Activated CD8-positive, alpha-beta memory T cell treated with anti-CD3 and anti-CD28 coated beads, Interleukin-2, amount 10 ng/mL, durations not matched to agents 7 days and 5 days (primary cell): ENCODE measurements around the gene ANAPC5. TPM values are rescaled to one million over a fixed set of nuclear protein-coding genes. Genes with fewer than 3 reads are reported as not detected.
A peak's percentile ranks its signal among the peaks of the same experiment; 100 is the strongest.

Experiments
- ATAC-seq: fragments of 150-1000 bp; cut with Tn5 transposase; one replicate; pipeline ENCODE4 v1.10.0; 2021; ENCODE audit warnings: moderate library complexity
- CTCF ChIA-PET: fragments of 350-600 bp; sonication (Branson Sonifier 250); formaldehyde crosslinking; loops from one replicate; lab custom pipeline; 2021; ENCODE audit warnings: antibody characterized with exemption; lab: Charles Lee
- DNase-seq: peaks from one replicate; pipeline ENCODE4 v3.0.0-alpha.2; 2020
- H3K27ac Mint-ChIP-seq: one replicate; pipeline ENCODE4 v1.8.0; 2021; ENCODE audit warnings: mild to moderate bottlenecking, mixed read lengths
- H3K27me3 Mint-ChIP-seq: one replicate; pipeline ENCODE4 v1.8.0; 2021; ENCODE audit warnings: mixed read lengths
- H3K36me3 Mint-ChIP-seq: one replicate; pipeline ENCODE4 v1.8.0; 2021; ENCODE audit warnings: mild to moderate bottlenecking, mixed read lengths
- H3K4me1 Mint-ChIP-seq: one replicate; pipeline ENCODE4 v1.8.0; 2021; ENCODE audit warnings: mixed read lengths
- H3K4me3 Mint-ChIP-seq: one replicate; pipeline ENCODE4 v1.8.0; 2021; ENCODE audit warnings: mild to moderate bottlenecking, moderate library complexity, mixed read lengths
- H3K9me3 Mint-ChIP-seq: one replicate; pipeline ENCODE4 v1.8.0; 2022; ENCODE audit warnings: low read depth, mixed read lengths
- total RNA-seq, 2 experiments: library from RNA; stranded (reverse); gene quantifications; one replicate each; pipeline ENCODE4 v1.2.3, GENCODE V29; 2021

ANAPC5 gene
- total RNA-seq, 2 experiments from 2014 or later: 138 to 157 TPM

DNA sequence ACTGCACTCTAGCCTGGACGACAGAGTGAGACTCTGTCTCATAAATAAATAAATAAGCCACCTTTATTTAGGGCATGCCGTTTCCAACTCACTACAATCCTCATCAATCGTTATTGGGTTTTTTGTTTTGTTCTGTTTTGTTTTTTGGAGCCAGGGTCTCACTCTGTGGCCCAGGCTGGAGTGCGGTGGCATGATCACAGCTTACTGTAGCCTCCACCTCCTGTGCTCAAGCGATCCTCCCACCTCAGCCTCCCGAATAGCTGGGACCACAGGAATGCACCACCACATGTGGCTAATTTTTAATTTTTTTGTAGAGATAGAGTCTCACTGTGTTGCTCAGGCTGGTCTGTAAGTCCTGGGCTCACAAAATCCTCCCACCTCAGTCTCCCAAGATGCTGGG lies 3.6 kb upstream of the ANAPC5 start:
- ATAC-seq: no peak
- Mint-ChIP-seq H3K9me3 (no peaks in the 10 kb centered on the region), H3K4me3 (no peak overlapping the region), H3K4me1 (peaks cover 18% of the 10 kb centered on the region), H3K27me3 (peaks cover 9% of the 10 kb centered on the region), H3K36me3 (peaks cover 6% of the 10 kb centered on the region), H3K27ac (no peak overlapping the region)
- CTCF ChIA-PET: interaction anchor here (0.8 to 1.9 kb wide), 4 partner anchors 9 to 87 kb away, joined by 3 to 4 read pairs (median 4); no protein-coding TSS in a partner anchor
- no peak for DNase-seq

DNA sequence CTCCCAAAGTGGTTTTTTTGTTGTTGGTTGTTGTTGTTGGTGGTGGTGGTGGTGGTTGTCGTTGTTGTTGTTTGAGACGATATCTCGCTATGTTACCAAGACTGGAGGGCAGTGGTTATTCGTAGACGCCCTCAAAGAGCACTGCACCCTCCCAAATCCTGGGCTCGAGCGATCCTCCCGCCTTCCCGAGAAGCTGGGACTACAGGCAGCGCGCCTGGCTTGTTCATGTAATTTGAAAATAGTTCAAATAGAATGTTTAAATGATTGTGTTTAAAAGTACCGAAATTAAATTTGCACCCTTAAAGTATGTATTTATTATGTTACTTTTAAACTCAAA lies 439 bp upstream of the ANAPC5 start:
- peaks cover 9% of the 10 kb centered on the region for H3K36me3 Mint-ChIP-seq
- CTCF ChIA-PET: interaction anchor here (0.6 to 2.5 kb wide), 2 partner anchors 48 to 191 kb away, joined by 3 to 11 read pairs; partner anchors contain the start of gene RNF34
- ATAC-seq (peak; percentile 14), DNase-seq (no peak)
- H3K4me3 Mint-ChIP-seq: peak overlapping the region; percentile 93
- peak overlapping the region; percentile 99 for H3K27ac Mint-ChIP-seq
- H3K9me3 Mint-ChIP-seq: no peaks in the 10 kb centered on the region
- peaks cover 36% of the 10 kb centered on the region for H3K4me1 Mint-ChIP-seq
- peaks cover 6% of the 10 kb centered on the region for H3K27me3 Mint-ChIP-seq

DNA sequence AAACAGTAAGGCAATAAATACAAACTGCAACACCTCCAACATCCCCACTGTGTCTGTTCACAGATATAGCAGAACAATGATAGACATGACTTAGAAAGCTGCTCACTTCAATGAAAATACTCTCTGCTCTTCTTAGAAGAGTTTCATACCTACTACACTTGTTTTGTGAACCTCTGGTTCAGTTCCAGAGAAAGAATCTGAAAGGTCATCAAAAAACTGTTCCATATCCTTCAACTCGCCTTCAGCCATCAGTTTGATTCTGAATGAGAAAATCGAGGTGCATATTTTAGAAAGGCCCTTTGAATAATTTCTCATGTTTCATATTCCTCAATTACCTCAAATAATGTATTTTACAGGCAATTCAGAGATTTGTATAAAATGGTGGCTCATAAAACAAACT lies 5.5 kb downstream of the ANAPC5 start:
- CTCF ChIA-PET: interaction anchor here (1.2 to 2.6 kb wide), 3 partner anchors 12 to 96 kb away, joined by 3 to 15 read pairs (median 4); no protein-coding TSS in a partner anchor
- H3K4me3 Mint-ChIP-seq: no peak overlapping the region

DNA sequence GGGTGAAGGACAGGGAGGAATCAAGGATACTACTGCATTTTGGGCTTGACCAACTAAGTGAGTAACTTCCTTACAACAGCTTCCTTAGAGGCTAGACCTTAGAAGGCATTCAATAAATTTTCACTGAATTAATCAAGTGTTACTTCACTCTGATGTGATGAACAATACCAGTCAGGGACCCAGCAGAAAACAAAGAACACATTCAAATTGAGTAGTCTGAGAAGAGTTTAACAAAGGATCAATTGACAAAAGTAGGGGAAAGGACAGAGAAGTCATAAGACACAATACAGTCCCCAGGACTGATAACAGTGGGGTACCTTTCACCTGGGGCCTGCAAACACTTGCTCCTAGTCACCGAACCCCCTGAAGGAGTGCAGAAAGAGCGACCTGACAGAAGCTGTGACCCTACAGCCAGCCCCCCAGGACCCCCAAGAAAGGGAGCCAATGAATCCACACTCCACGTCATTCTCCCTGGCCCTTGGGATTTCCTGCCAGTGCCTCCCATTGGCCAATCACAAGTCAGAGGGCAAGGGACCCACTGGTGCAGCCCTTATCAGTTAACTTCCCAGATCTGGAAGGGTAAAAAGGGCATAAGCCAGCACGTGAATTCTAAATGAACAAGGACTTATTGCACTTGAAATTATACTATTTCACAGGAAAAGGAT lies 6.9 kb downstream of the ANAPC5 start:
- peaks cover 42% of the 10 kb centered on the region for H3K36me3 Mint-ChIP-seq
- no peak for DNase-seq
- no peak for ATAC-seq
- H3K4me1 Mint-ChIP-seq: peaks cover 31% of the 10 kb centered on the region
- peak overlapping the region; percentile 1 for H3K27ac Mint-ChIP-seq
- CTCF ChIA-PET: interaction anchor here (1.0 to 2.6 kb wide), 3 partner anchors 10 to 98 kb away, joined by 3 to 15 read pairs (median 4); partner anchors contain the start of gene RNF34
- H3K27me3 Mint-ChIP-seq: no peaks in the 10 kb centered on the region
- H3K9me3 Mint-ChIP-seq: no peaks in the 10 kb centered on the region
- no peak overlapping the region for H3K4me3 Mint-ChIP-seq

More for the DNA sequence above, 5.5 kb downstream of the ANAPC5 start:
- peaks cover 36% of the 10 kb centered on the region for H3K36me3 Mint-ChIP-seq
- peak overlapping the region; percentile 20 for H3K27ac Mint-ChIP-seq
- ATAC-seq: no peak
- no peaks in the 10 kb centered on the region for H3K9me3 Mint-ChIP-seq
- peaks cover 41% of the 10 kb centered on the region for H3K4me1 Mint-ChIP-seq
- DNase-seq: no peak
- no peaks in the 10 kb centered on the region for H3K27me3 Mint-ChIP-seq

DNA sequence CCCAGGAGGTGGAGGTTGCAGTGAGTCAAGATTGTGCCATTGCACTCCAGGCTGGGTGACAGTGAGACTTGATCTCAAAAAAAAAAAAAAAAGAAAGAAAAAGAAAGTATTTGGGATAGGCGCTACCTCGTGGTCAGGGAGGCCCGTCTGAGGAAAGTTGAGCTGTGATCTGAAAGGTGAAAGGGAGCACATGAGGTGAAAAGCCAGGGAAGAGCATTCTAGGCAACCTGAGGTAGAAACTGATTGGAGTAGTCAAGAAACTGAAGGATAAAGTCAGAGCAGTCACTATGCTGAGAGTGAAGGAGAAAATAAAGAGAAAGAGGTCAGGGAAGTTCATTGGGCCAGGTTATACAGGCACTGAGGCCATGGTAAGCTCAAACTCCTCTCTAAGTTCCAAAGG lies 7.7 kb downstream of the ANAPC5 start:
- Mint-ChIP-seq H3K27me3 (no peaks in the 10 kb centered on the region), H3K4me3 (no peak overlapping the region), H3K36me3 (peaks cover 47% of the 10 kb centered on the region), H3K27ac (no peak overlapping the region), H3K4me1 (peaks cover 27% of the 10 kb centered on the region), H3K9me3 (no peaks in the 10 kb centered on the region)
- DNase-seq (no peak), ATAC-seq (no peak)
- CTCF ChIA-PET: interaction anchor here (1.0 to 2.6 kb wide), 2 partner anchors 9 to 56 kb away, joined by 3 to 15 read pairs; partner anchors contain the start of gene RNF34

DNA sequence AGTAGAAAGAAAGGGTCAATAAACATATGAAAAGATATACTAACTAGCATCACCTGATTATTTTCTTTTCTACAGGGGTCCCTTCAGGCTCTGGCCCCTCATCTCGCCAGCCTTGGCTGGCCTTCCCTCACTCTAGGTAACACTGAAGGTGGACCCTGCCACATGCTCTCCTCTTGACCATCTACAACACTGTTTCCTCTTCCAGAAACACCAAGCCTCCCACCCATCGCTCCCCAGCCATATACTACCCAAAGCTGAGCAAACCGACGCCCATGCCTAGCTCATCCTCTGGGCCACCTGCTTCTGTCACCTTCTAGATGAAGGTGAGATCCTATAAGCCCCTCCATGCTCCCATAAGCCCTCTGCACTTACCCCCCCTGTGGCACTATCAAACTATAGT lies 14.8 kb downstream of the ANAPC5 start:
- no peak overlapping the region for H3K4me3 Mint-ChIP-seq
- DNase-seq (no peak), ATAC-seq (no peak)
- H3K4me1 Mint-ChIP-seq: peaks cover 3% of the 10 kb centered on the region
- H3K9me3 Mint-ChIP-seq: no peaks in the 10 kb centered on the region
- no peaks in the 10 kb centered on the region for H3K27me3 Mint-ChIP-seq
- CTCF ChIA-PET: interaction anchor here (1.2 to 5.0 kb wide), 2 partner anchors 41 to 105 kb away, joined by 4 to 41 read pairs; partner anchors contain the start of gene CAMKK2
- H3K36me3 Mint-ChIP-seq: peaks cover 49% of the 10 kb centered on the region
- no peak overlapping the region for H3K27ac Mint-ChIP-seq

DNA sequence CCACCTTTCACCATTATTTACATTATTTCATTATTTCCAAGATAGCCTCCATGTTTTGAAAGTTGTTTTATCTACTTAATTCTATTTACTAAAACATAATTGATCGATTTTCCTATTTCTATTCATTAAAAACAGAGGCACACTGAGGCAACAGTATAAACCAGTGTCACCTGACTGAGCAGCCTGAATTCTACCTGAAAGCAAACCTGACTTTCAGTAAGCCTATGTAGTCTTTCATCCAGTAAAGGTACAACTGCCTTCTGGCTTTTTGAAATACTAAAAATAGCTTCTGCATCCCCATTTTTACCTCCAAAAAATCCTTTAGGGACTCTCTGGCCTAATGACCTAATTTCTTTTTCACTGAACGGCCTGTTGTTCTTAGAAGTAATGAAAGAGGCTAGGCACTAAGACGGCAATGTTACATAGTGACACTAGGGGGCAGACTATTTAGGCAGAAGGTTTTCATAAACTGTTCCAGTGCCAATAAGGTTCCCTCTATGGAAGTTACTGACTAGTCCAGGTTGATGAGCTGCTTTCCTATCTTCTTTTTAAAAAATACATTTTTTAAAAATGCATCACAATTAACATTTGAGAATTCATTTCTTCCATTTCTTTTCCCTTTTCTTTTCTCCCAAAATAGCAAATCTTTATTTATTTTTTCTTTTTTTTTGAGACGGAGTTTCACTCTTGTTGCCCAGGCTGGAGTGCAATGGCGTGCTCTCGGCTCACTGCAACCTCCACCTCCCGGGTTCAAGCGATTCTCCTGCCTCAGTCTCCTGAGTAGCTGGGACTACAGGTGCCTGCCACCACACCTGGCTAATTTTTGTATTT lies 17.5 kb downstream of the ANAPC5 start:
- CTCF ChIA-PET: interaction anchor here (0.6 to 5.0 kb wide), 33 partner anchors 9 to 342 kb away, joined by 3 to 41 read pairs (median 4); partner anchors contain the start of gene RNF34
- ATAC-seq (peak; percentile 78), DNase-seq (no peak)
- no peaks in the 10 kb centered on the region for H3K9me3 Mint-ChIP-seq
- peaks cover 53% of the 10 kb centered on the region for H3K36me3 Mint-ChIP-seq
- H3K4me1 Mint-ChIP-seq: peaks cover 3% of the 10 kb centered on the region
- H3K4me3 Mint-ChIP-seq: no peak overlapping the region
- H3K27ac Mint-ChIP-seq: no peak overlapping the region
- H3K27me3 Mint-ChIP-seq: no peaks in the 10 kb centered on the region

DNA sequence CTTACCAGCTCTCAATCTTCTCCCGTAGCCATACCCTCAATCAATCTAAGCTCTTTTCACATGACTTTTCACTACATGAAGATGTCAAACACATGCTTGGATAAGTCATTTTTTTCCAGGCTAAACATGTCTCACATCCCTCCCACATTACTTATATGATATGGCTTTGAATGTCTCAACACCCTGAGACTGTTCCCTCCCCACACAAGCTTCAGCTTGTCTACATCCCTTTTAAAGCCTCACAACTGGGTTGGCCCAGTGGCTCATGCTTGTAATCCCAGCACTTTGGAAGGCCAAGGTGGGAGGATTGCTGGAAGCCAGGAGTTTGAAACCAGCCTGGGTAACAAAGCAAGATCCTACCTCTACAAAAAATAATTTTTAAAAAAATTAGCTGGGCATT lies 18.5 kb downstream of the ANAPC5 start:
- DNase-seq (no peak), ATAC-seq (no peak)
- Mint-ChIP-seq H3K27ac (no peak overlapping the region), H3K4me3 (no peak overlapping the region), H3K9me3 (no peaks in the 10 kb centered on the region), H3K27me3 (no peaks in the 10 kb centered on the region), H3K36me3 (peaks cover 51% of the 10 kb centered on the region), H3K4me1 (peaks cover 3% of the 10 kb centered on the region)
- CTCF ChIA-PET: interaction anchor here (0.6 to 5.0 kb wide), 13 partner anchors 8 to 348 kb away, joined by 3 to 41 read pairs (median 5); partner anchors contain the start of gene RNF34

DNA sequence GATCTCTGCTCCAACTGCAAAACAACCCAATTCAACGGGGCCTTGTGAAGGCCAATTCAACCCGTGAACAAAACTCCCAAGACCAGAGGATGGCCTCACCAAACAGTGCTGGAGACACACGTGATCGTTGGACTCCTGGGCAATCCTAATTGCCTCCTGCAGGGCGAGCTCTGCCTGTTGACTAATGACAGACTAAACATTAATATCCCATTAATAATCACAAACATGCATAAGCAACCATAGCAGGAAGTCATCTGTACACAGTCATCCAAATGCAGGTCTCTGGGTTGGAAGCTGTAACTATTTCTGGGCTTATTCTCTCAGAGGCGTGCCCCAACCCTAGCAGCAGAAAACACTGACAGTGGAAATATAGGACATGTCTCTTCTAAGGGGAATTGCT lies 21.0 kb downstream of the ANAPC5 start:
- DNase-seq: no peak
- no peaks in the 10 kb centered on the region for H3K27me3 Mint-ChIP-seq
- CTCF ChIA-PET: interaction anchor here (1.1 to 1.6 kb wide), 2 partner anchors 112 to 113 kb away, joined by 3 to 5 read pairs; no protein-coding TSS in a partner anchor
- peaks cover 3% of the 10 kb centered on the region for H3K4me1 Mint-ChIP-seq
- no peak for ATAC-seq
- H3K4me3 Mint-ChIP-seq: no peak overlapping the region
- H3K36me3 Mint-ChIP-seq: peaks cover 64% of the 10 kb centered on the region
- H3K27ac Mint-ChIP-seq: no peak overlapping the region
- no peaks in the 10 kb centered on the region for H3K9me3 Mint-ChIP-seq

DNA sequence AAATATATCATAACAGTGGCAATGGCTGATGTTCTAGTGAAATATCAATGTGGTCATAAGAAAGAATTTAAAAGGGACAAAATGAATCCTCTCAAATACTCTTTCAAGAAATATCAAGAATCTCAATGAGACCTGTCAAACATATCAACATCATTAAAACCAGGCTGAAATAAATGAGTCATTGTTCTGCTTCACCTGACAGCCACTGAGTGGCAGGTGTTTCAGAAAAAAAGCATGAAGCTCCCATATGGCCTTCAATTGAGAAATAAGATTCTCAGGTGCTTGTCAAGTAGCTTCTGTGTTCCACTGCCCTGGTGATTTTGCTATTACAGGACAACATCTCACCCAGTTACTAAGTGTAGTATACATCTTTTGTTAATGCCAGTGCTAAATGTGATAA lies 21.5 kb downstream of the ANAPC5 start:
- no peak overlapping the region for H3K4me3 Mint-ChIP-seq
- peaks cover 3% of the 10 kb centered on the region for H3K4me1 Mint-ChIP-seq
- CTCF ChIA-PET: interaction anchor here (1.1 kb wide), 1 partner anchor 112 kb away, joined by 5 read pairs; no protein-coding TSS in a partner anchor
- no peaks in the 10 kb centered on the region for H3K27me3 Mint-ChIP-seq
- no peak for ATAC-seq
- no peak for DNase-seq
- no peaks in the 10 kb centered on the region for H3K9me3 Mint-ChIP-seq
- peaks cover 68% of the 10 kb centered on the region for H3K36me3 Mint-ChIP-seq
- H3K27ac Mint-ChIP-seq: no peak overlapping the region

DNA sequence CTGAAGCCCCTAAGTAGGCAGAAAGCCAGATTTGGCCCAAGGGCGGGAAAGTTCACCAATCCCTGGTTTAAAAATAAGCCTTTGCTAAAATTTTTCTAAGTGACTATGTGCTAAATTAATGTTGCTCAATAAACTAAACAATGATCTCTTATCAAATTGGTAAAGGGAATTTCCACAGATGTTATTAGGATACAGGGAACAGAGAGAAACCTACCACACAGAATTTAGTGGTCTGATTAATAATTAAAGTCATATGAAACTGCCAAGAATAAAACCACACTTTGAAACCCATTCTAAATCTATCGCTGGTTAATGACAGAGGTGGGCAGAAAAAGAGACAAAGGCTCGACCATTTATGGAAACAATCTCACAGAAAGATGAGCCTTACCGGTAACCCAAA lies 22.0 kb downstream of the ANAPC5 start:
- Mint-ChIP-seq H3K27me3 (no peaks in the 10 kb centered on the region), H3K27ac (no peak overlapping the region), H3K4me3 (no peak overlapping the region), H3K9me3 (no peaks in the 10 kb centered on the region), H3K36me3 (peaks cover 64% of the 10 kb centered on the region), H3K4me1 (peaks cover 3% of the 10 kb centered on the region)
- CTCF ChIA-PET: interaction anchor here (1.1 kb wide), 1 partner anchor 113 kb away, joined by 5 read pairs; no protein-coding TSS in a partner anchor
- no peak for DNase-seq
- no peak for ATAC-seq

DNA sequence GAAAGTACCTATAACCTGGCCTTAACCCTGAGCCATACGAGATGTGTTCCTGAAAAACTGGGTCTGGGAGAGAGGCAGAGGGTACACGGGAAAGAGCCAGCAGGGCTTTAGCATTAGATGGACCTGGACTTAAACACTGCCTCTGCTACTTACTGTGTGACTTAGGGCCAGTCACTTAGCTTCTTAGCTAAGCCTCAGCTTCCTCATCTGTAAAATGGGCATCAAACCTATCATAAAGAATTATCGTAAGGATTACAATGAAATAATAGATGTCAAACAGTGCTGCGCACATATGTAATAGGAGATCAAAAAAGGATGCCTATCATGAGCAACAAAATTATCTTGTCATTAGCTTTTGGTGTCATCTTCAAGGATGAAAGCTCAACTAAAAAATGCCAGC lies 23.6 kb downstream of the ANAPC5 start:
- Mint-ChIP-seq H3K27ac (no peak overlapping the region), H3K36me3 (peaks cover 64% of the 10 kb centered on the region), H3K9me3 (no peaks in the 10 kb centered on the region), H3K27me3 (no peaks in the 10 kb centered on the region), H3K4me1 (no peaks in the 10 kb centered on the region), H3K4me3 (no peak overlapping the region)
- CTCF ChIA-PET: interaction anchor here (0.9 to 1.3 kb wide), 2 partner anchors 55 to 115 kb away, joined by 3 to 4 read pairs; no protein-coding TSS in a partner anchor
- no peak for DNase-seq
- no peak for ATAC-seq
